22Rv1 (cell line): ENCODE measurements around the gene TKFC.
"Not testable (repeated sequence)": the region's sequence is repeated elsewhere in the genome, so short reads cannot be mapped to it uniquely, and the experiment has no call there.

Experiments
- H3K27ac ChIP-seq: fragments of 450-650 bp; 2 replicates; pipeline ENCODE4 v1.5.1; 2017
- CTCF ChIP-seq: fragments of 450-650 bp; IDR thresholded peaks from 2 replicates; pipeline ENCODE4 v1.5.1; 2017; ENCODE audit warnings: mild to moderate bottlenecking
- ZFX ChIP-seq: fragments of 450-650 bp; IDR thresholded peaks from 2 replicates; pipeline ENCODE4 v1.6.1; 2017; ENCODE audit warnings: antibody characterized with exemption, borderline replicate concordance

The TKFC gene

GRCh38 chr11:61380884-61381283 is 47.9 kb downstream of the TKFC start:
- no peak for TF ChIP-seq ZFX
- TF ChIP-seq CTCF = no peak

GRCh38 chr11:61383859-61384258 is 50.8 kb downstream of the TKFC start:
- not testable (repeated sequence) for H3K27ac ChIP-seq

More at GRCh38 chr11:61380884-61381283, 47.9 kb downstream of the TKFC start:
- H3K27ac ChIP-seq = no peak overlapping the region

GRCh38 chr11:61384271-61385242 is 51.5 kb downstream of the TKFC start:
- H3K27ac ChIP-seq = no peak overlapping the region
- TF ChIP-seq CTCF = no peak
- TF ChIP-seq ZFX = no peak

GRCh38 chr11:61390161-61390560 is 57.1 kb downstream of the TKFC start:
- H3K27ac ChIP-seq = no peak overlapping the region
- no peak for TF ChIP-seq ZFX
- TF ChIP-seq CTCF = no peak

- TF ChIP-seq CTCF = peak; percentile 8; the same call in 1 of the 2 replicates
- no peak for TF ChIP-seq ZFX
- H3K27ac ChIP-seq = peak overlapping the region; percentile 76
Measured at GRCh38 chr11:61392981-61393595, 60.1 kb downstream of the TKFC start.
